Measurements from ENCODE around the gene FAP. TPM values are rescaled to one million over a fixed set of nuclear protein-coding genes. Genes with fewer than 3 reads are reported as not detected.

FAP gene
- total and polyA plus RNA-seq, 2 donors (not counting 1 experiment from before 2014, with no cell fraction given): not detected

GRCh38 chr2:162152147-162152546, 91.1 kb downstream of the FAP start, which contains the start of gene GCG:
Gene GCG, minus strand, starts transcription at chr2:162152247. Its CDS starts 3,069 bp downstream, at chr2:162149178.
- WGBS (ENCODE audit: insufficient coverage): no CpG with 5 or more reads among the region's 3 CpGs
- Histone ChIP-seq H2AFZ (ENCODE audit: insufficient read depth, low read depth, low read length, poor library complexity, severe bottlenecking) (no peak within 1 kb of the TSS), H3K36me3 (replicated peaks in 1 of 2; ENCODE audit: control extremely low read depth in 1 of 2, control insufficient read depth in 1 of 2, extremely low read depth in 1 of 2, insufficient read depth in 2 of 2, low read length in 1 of 2) (no peaks in the 10 kb centered on the region), H3K4me2 (replicated peaks; ENCODE audit: low read depth, low read length, poor library complexity, severe bottlenecking) (no peak within 1 kb of the TSS), H3K9me3 (ENCODE audit: control extremely low read depth in 1 of 3, control insufficient read depth in 2 of 3, insufficient read depth in 1 of 3, low read length in 2 of 3) (no peaks in the 10 kb centered on the region), H4K20me1 (ENCODE audit: control insufficient read depth, insufficient read depth, low read length, poor library complexity, severe bottlenecking) (no peaks in the 10 kb centered on the region), H3K4me3 (ENCODE audit: control extremely low read depth in 1 of 5, extremely low read depth in 1 of 5, insufficient read depth in 1 of 5, low read depth in 2 of 5, low read length in 4 of 5) (no peak within 1 kb of the TSS), H3K4me1 (ENCODE audit: control insufficient read depth in 2 of 2, insufficient read depth in 2 of 2, low read length in 2 of 2) (no peaks in the 10 kb centered on the region), H3K79me2 (ENCODE audit: control insufficient read depth, insufficient read depth, low read length) (no peaks in the 10 kb centered on the region), H3K9ac (ENCODE audit: low read length) (no peak within 1 kb of the TSS), H3K27ac (ENCODE audit: low read length in 2 of 2) (no peak within 1 kb of the TSS), H3K27me3 (replicated peaks in 1 of 4; ENCODE audit: control extremely low read depth in 1 of 4, control insufficient read depth in 3 of 4, insufficient read depth in 4 of 4, low read length in 3 of 4) (peaks cover 0 to 7% (median 4%) of the 10 kb centered on the region in 4 experiments)
- ATAC-seq (ENCODE audit: low read depth) (no peak), DNase-seq (no peak)
- Mint-ChIP-seq H3K4me3 (no peak within 1 kb of the TSS), H3K4me1 (peaks cover 2% of the 10 kb centered on the region), H3K27me3 (peaks cover 25% of the 10 kb centered on the region), H3K9me3 (ENCODE audit: insufficient read depth) (no peaks in the 10 kb centered on the region), H3K27ac (no peak within 1 kb of the TSS)
- intact Hi-C loops (cut with micrococcal nuclease): loop anchor here (2.0 kb wide), 1 partner anchor 145 kb away; no protein-coding TSS in a partner anchor
- POLR2A ChIA-PET: no interaction called here
- CTCF ChIA-PET: interaction anchor here (0.7 to 4.4 kb wide), 4 partner anchors 8 to 154 kb away, joined by 3 to 20 read pairs (median 7); no protein-coding TSS in a partner anchor
- TF ChIP-seq EZH2 (IDR thresholded peaks at IDR 0.05; ENCODE audit: borderline replicate concordance, insufficient read depth, low read depth, low read length, poor library complexity, severe bottlenecking) (no peak), CTCF (IDR thresholded peaks at IDR 0.05) (no peak)

DNA sequence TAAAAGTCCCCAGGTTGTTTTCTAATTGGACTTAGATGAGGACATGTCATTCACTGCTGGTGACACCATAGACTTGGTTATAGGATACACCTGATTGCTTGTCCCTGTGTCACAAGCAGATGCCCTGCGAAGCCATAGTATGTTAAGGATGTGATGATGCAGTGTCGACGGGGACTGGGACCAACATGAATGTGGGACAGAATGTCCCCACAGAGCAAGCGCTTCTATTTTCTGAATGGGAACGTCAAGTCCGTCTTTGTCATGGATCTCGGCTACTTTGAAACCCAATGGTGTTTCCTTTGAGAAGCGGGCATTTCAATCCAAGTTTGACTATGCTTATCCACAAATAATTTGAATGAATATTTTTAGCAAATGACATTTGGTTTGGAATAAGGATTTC, 93.3 kb downstream of the FAP start:
- ChIA-PET CTCF (no interaction called here), POLR2A (no interaction called here)
- TF ChIP-seq CTCF (IDR thresholded peaks at IDR 0.05): no peak
- no peak for TF ChIP-seq EZH2 (IDR thresholded peaks at IDR 0.05; ENCODE audit: borderline replicate concordance, insufficient read depth, low read depth, low read length, poor library complexity, severe bottlenecking)
- H3K9me3 ChIP-seq (ENCODE audit: control extremely low read depth in 1 of 3, control insufficient read depth in 2 of 3, insufficient read depth in 1 of 3, low read length in 2 of 3): no peaks in the 10 kb centered on the region
- no peak overlapping the region for H3K27ac Mint-ChIP-seq
- H3K79me2 ChIP-seq (ENCODE audit: control insufficient read depth, insufficient read depth, low read length): no peaks in the 10 kb centered on the region
- no peaks in the 10 kb centered on the region for H3K9me3 Mint-ChIP-seq (ENCODE audit: insufficient read depth)
- no peaks in the 10 kb centered on the region for H4K20me1 ChIP-seq (ENCODE audit: control insufficient read depth, insufficient read depth, low read length, poor library complexity, severe bottlenecking)
- H3K4me1 Mint-ChIP-seq: peaks cover 2% of the 10 kb centered on the region
- H3K9ac ChIP-seq (ENCODE audit: low read length): no peak overlapping the region
- no peak overlapping the region for H3K4me3 ChIP-seq (ENCODE audit: control extremely low read depth in 1 of 5, extremely low read depth in 1 of 5, insufficient read depth in 1 of 5, low read depth in 2 of 5, low read length in 4 of 5)
- peaks cover 0 to 7% (median 3%) of the 10 kb centered on the region in 4 experiments for H3K27me3 ChIP-seq (replicated peaks in 1 of 4; ENCODE audit: control extremely low read depth in 1 of 4, control insufficient read depth in 3 of 4, insufficient read depth in 4 of 4, low read length in 3 of 4)
- intact Hi-C loops (cut with micrococcal nuclease): no loop called here
- ATAC-seq (ENCODE audit: low read depth) (no peak), DNase-seq (no peak)
- peaks cover 37% of the 10 kb centered on the region for H3K27me3 Mint-ChIP-seq
- no peaks in the 10 kb centered on the region for H3K36me3 ChIP-seq (replicated peaks in 1 of 2; ENCODE audit: control extremely low read depth in 1 of 2, control insufficient read depth in 1 of 2, extremely low read depth in 1 of 2, insufficient read depth in 2 of 2, low read length in 1 of 2)
- H3K4me3 Mint-ChIP-seq: no peak overlapping the region
- H3K4me1 ChIP-seq (ENCODE audit: control insufficient read depth in 2 of 2, insufficient read depth in 2 of 2, low read length in 2 of 2): no peaks in the 10 kb centered on the region
- no peak overlapping the region for H3K27ac ChIP-seq (ENCODE audit: low read length in 2 of 2)
- 91% methylated on average over 7 of the region's 8 CpGs for WGBS (ENCODE audit: insufficient coverage)
- no peak overlapping the region for H2AFZ ChIP-seq (ENCODE audit: insufficient read depth, low read depth, low read length, poor library complexity, severe bottlenecking)
- no peak overlapping the region for H3K4me2 ChIP-seq (replicated peaks; ENCODE audit: low read depth, low read length, poor library complexity, severe bottlenecking)
